ENCODE data around the gene DENND4A. TPM values are rescaled to one million over a fixed set of nuclear protein-coding genes. Genes with fewer than 3 reads are reported as not detected.

DENND4A gene
- total and polyA plus RNA-seq, 9 of the 15 experiments (the other 6 are each of a cell fraction or from before 2014, with no cell fraction given): 6.8 to 32.3 (median 19.9) TPM

- TF ChIP-seq, protein P1, sequence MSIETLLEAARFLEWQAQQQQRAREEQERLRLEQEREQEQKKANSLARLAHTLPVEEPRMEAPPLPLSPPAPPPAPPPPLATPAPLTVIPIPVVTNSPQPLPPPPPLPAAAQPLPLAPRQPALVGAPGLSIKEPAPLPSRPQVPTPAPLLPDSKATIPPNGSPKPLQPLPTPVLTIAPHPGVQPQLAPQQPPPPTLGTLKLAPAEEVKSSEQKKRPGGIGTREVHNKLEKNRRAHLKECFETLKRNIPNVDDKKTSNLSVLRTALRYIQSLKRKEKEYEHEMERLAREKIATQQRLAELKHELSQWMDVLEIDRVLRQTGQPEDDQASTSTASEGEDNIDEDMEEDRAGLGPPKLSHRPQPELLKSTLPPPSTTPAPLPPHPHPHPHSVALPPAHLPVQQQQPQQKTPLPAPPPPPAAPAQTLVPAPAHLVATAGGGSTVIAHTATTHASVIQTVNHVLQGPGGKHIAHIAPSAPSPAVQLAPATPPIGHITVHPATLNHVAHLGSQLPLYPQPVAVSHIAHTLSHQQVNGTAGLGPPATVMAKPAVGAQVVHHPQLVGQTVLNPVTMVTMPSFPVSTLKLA (conservative IDR thresholded peaks at IDR 0.05): peak in 1 of 2 experiments; percentile 38; a peak in 2 of 4 replicates
- TF ChIP-seq U2AF1 (optimal IDR thresholded peaks at IDR 0.05; ENCODE audit: low read depth, low read length): no peak
- TF ChIP-seq ZFP1 (CRISPR knock-in tag; IDR thresholded peaks at IDR 0.05): no peak
- no peak for TF ChIP-seq CEBPG (CRISPR knock-in tag; IDR thresholded peaks at IDR 0.05)
- TF ChIP-seq CEBPG (tag; conservative IDR thresholded peaks at IDR 0.05 in 1 of 2, IDR thresholded peaks at IDR 0.05 in 1 of 2): no peak
- TF ChIP-seq ZNF507 (tag; conservative IDR thresholded peaks at IDR 0.05): no peak
- TF ChIP-seq GTF2E2 (tag; IDR thresholded peaks at IDR 0.05): peak; percentile 76; the same call in 1 of the 2 replicates
- TF ChIP-seq CHD2 (IDR thresholded peaks at IDR 0.05; ENCODE audit: low read depth, low read length): no peak
- no peak for TF ChIP-seq NCOA6 (IDR thresholded peaks at IDR 0.05)
- no peak for TF ChIP-seq HDAC8 (tag; IDR thresholded peaks at IDR 0.05)
- no peak for TF ChIP-seq MCM2 (IDR thresholded peaks at IDR 0.05; ENCODE audit: low read depth)
- no peak for TF ChIP-seq HNRNPK (IDR thresholded peaks at IDR 0.05; ENCODE audit: low read depth, low read length, poor library complexity, severe bottlenecking)
- no peak for TF ChIP-seq KLF13 (tag; IDR thresholded peaks at IDR 0.05; ENCODE audit: borderline replicate concordance, low read depth)
- peak; percentile 73; the same call in 1 of the 2 replicates for TF ChIP-seq HBP1 (CRISPR knock-in tag; IDR thresholded peaks at IDR 0.05)
- TF ChIP-seq ATF6 (CRISPR knock-in tag; IDR thresholded peaks at IDR 0.05): no peak
- TF ChIP-seq SMARCC2 (IDR thresholded peaks at IDR 0.05; ENCODE audit: low read depth): peak; percentile 89; the same call in 1 of the 2 replicates
- peak; percentile 92 for TF ChIP-seq ARID1B (IDR thresholded peaks at IDR 0.05)
- TF ChIP-seq NCOA1 (IDR thresholded peaks at IDR 0.05; ENCODE audit: low read depth): 0 out of 2 replicates have a peak, but pooled peaks have one; percentile 66
- peak; percentile 55 for TF ChIP-seq NEUROD1 (IDR thresholded peaks at IDR 0.05; ENCODE audit: borderline replicate concordance, low read depth, low read length, partially characterized antibody)
- no peak for TF ChIP-seq ZNF561 (CRISPR knock-in tag; conservative IDR thresholded peaks at IDR 0.05)
- TF ChIP-seq RBM14 (IDR thresholded peaks at IDR 0.05; ENCODE audit: borderline replicate concordance, insufficient read depth, low read depth, low read length): no peak
- TF ChIP-seq TARDBP (IDR thresholded peaks at IDR 0.05): no peak
Observed at GRCh38 chr15:65837301-65838294, 45.5 kb upstream of the DENND4A start (continued).
